ENCODE data around the gene PLXNB2. TPM values are rescaled to one million over a fixed set of nuclear protein-coding genes. Genes with fewer than 3 reads are reported as not detected.

The PLXNB2 gene
- polyA plus RNA-seq, 1 donor from 2014 or later: 38.6 TPM

GRCh38 chr22:50260801-50261614, 46.4 kb downstream of the PLXNB2 start:
- Histone ChIP-seq H3K27me3 (ENCODE audit: insufficient read depth, low read depth, low read length) (no peaks in the 10 kb centered on the region), H3F3A (ENCODE audit: insufficient read depth, low read length, poor library complexity, severe bottlenecking) (no peaks in the 10 kb centered on the region), H3K9ac (ENCODE audit: low read length) (peak overlapping the region; percentile 72), H3K79me2 (replicated peaks; ENCODE audit: insufficient read depth, low read length) (peaks cover 6% of the 10 kb centered on the region), H3K27ac (ENCODE audit: low read length) (peak overlapping the region; percentile 61), H4K20me1 (ENCODE audit: insufficient read depth) (no peaks in the 10 kb centered on the region), H3K4me2 (ENCODE audit: low read length) (peak overlapping the region; percentile 76), H3K9me3 (ENCODE audit: low read length) (no peaks in the 10 kb centered on the region), H3K9me2 (ENCODE audit: insufficient read depth, low read length) (no peaks in the 10 kb centered on the region), H2AFZ (ENCODE audit: low read depth, low read length) (no peak overlapping the region), H3K4me3 (ENCODE audit: low read length) (peak overlapping the region; percentile 83), H3K36me3 (ENCODE audit: insufficient read depth, low read length) (no peaks in the 10 kb centered on the region)
- no peak for TF ChIP-seq POLR2AphosphoS5 (IDR thresholded peaks at IDR 0.05)
- peak; percentile 79 for TF ChIP-seq MXI1 (conservative IDR thresholded peaks at IDR 0.05; ENCODE audit: poor library complexity, severe bottlenecking)

GRCh38 chr22:50260434-50260800, 47.0 kb downstream of the PLXNB2 start:
- H3K27ac ChIP-seq (ENCODE audit: low read length): peak overlapping the region; percentile 61
- H3K79me2 ChIP-seq (replicated peaks; ENCODE audit: insufficient read depth, low read length): peaks cover 6% of the 10 kb centered on the region
- peak overlapping the region; percentile 76 for H3K4me2 ChIP-seq (ENCODE audit: low read length)
- peak overlapping the region; percentile 83 for H3K4me3 ChIP-seq (ENCODE audit: low read length)
- no peaks in the 10 kb centered on the region for H3K36me3 ChIP-seq (ENCODE audit: insufficient read depth, low read length)
- no peak overlapping the region for H2AFZ ChIP-seq (ENCODE audit: low read depth, low read length)
- no peaks in the 10 kb centered on the region for H3K27me3 ChIP-seq (ENCODE audit: insufficient read depth, low read depth, low read length)
- H3K9me2 ChIP-seq (ENCODE audit: insufficient read depth, low read length): no peaks in the 10 kb centered on the region
- H3F3A ChIP-seq (ENCODE audit: insufficient read depth, low read length, poor library complexity, severe bottlenecking): no peaks in the 10 kb centered on the region
- H3K9ac ChIP-seq (ENCODE audit: low read length): peak overlapping the region; percentile 72
- TF ChIP-seq EZH2 (IDR thresholded peaks at IDR 0.05; ENCODE audit: borderline replicate concordance, insufficient read depth, low read length, poor library complexity, severe bottlenecking): no peak
- no peak for TF ChIP-seq POLR2AphosphoS5 (IDR thresholded peaks at IDR 0.05)
- no peak for TF ChIP-seq CTCF (IDR thresholded peaks at IDR 0.05; ENCODE audit: poor library complexity, severe bottlenecking)
- TF ChIP-seq REST (IDR thresholded peaks at IDR 0.05; ENCODE audit: borderline replicate concordance): no peak
- no peak for TF ChIP-seq SMC3 (conservative IDR thresholded peaks at IDR 0.05; ENCODE audit: poor library complexity)
- no peak for TF ChIP-seq TAF1 (IDR thresholded peaks at IDR 0.05; ENCODE audit: low read depth)
- TF ChIP-seq EP300 (conservative IDR thresholded peaks at IDR 0.05; ENCODE audit: poor library complexity, severe bottlenecking): no peak
- no peak for TF ChIP-seq MXI1 (conservative IDR thresholded peaks at IDR 0.05; ENCODE audit: poor library complexity, severe bottlenecking)
- TF ChIP-seq RAD21 (conservative IDR thresholded peaks at IDR 0.05): no peak
- H3K9me3 ChIP-seq (ENCODE audit: low read length): no peaks in the 10 kb centered on the region
- H4K20me1 ChIP-seq (ENCODE audit: insufficient read depth): no peaks in the 10 kb centered on the region

Data from neural cell (in vitro differentiated cells).